BLaER1 treated with 17β-estradiol and CSF1 and Interleukin-3, amounts not matched to agents 10 nM and 100 nM (cell line): Measurements from ENCODE around the gene FGD4.

ENCODE experiments used
- H3K27ac ChIP-seq, 11 experiments: shearing (Covaris generic); formaldehyde crosslinking; 2 replicates each; pipeline ENCODE4 v1.8.1; 2022
- H3K27me3 ChIP-seq, 11 experiments: shearing (Covaris generic); formaldehyde crosslinking; 2 replicates each; pipeline ENCODE4 v1.8.1; 2022
- H3K36me3 ChIP-seq, 11 experiments: shearing (Covaris generic); formaldehyde crosslinking; 2 replicates each; pipeline ENCODE4 v1.8.1; 2022
- H3K4me1 ChIP-seq, 10 experiments: shearing (Covaris generic); formaldehyde crosslinking; 2 replicates each; pipeline ENCODE4 v1.8.1; 2022
- H3K4me2 ChIP-seq, 11 experiments: shearing (Covaris generic); formaldehyde crosslinking; 2 replicates each; pipeline ENCODE4 v1.8.1; 2022
- H3K4me3 ChIP-seq, 10 experiments: shearing (Covaris generic); formaldehyde crosslinking; 2 replicates each; pipeline ENCODE4 v1.8.1; 2022
- H3K9ac ChIP-seq, 11 experiments: shearing (Covaris generic); formaldehyde crosslinking; 2 replicates each; pipeline ENCODE4 v1.8.1; 2022
- H3K9me3 ChIP-seq, 11 experiments: shearing (Covaris generic); formaldehyde crosslinking; replicated peaks in 1 of 11; 2 replicates each; pipeline ENCODE4 v1.8.1; 2022
- H4K20me1 ChIP-seq, 11 experiments: shearing (Covaris generic); formaldehyde crosslinking; 2 replicates each; pipeline ENCODE4 v1.8.1; 2022
- Cebpa-rat ChIP-seq, 11 experiments: shearing (Covaris generic); IDR thresholded peaks; 2 replicates each; pipeline ENCODE4 v1.8.1; 2022

FGD4 gene

GRCh38 chr12:32680787-32681186 is 281.4 kb downstream of the FGD4 start:
- Histone ChIP-seq H4K20me1 (peaks cover 0 to 66% (median 45%) of the 10 kb centered on the region in 11 experiments; a peak in 20 of 22 replicates), H3K36me3 (peaks cover 19 to 41% (median 34%) of the 10 kb centered on the region in 11 experiments), H3K4me2 (peak overlapping the region; percentile 73 to 86 (median 81)), H3K27ac (peak overlapping the region in 8 of 11 experiments; percentile 18 to 96 (median 94); a peak in 12 of 22 replicates), H3K27me3 (no peaks in the 10 kb centered on the region), H3K9me3 (peaks cover 0 to 18% (median 13%) of the 10 kb centered on the region in 11 experiments; a peak in 15 of 22 replicates), H3K9ac (peak overlapping the region; percentile 84 to 98 (median 93); a peak in 17 of 22 replicates), H3K4me1 (peaks cover 9 to 27% (median 17%) of the 10 kb centered on the region in 10 experiments; a peak in 19 of 20 replicates), H3K4me3 (peak overlapping the region; percentile 66 to 99 (median 88); a peak in 19 of 20 replicates)
- TF ChIP-seq Cebpa-rat (IDR thresholded peaks at IDR 0.05) = no peak

GRCh38 chr12:32681272-32681671 is 281.9 kb downstream of the FGD4 start:
- H3K4me3 ChIP-seq = peak overlapping the region in 9 of 10 experiments; percentile 66 to 99 (median 86); a peak in 12 of 20 replicates
- peak overlapping the region in 9 of 11 experiments; percentile 84 to 98 (median 93); a peak in 8 of 22 replicates for H3K9ac ChIP-seq

GRCh38 chr12:32686340-32686739 is 287.0 kb downstream of the FGD4 start:
- H3K36me3 ChIP-seq = peaks cover 27 to 95% (median 82%) of the 10 kb centered on the region in 11 experiments
- no peak overlapping the region for H3K4me3 ChIP-seq
- no peak overlapping the region for H3K27ac ChIP-seq
- TF ChIP-seq Cebpa-rat (IDR thresholded peaks at IDR 0.05) = no peak
- H3K4me1 ChIP-seq = peaks cover 0 to 15% (median 7%) of the 10 kb centered on the region in 10 experiments; a peak in 7 of 20 replicates
- H3K27me3 ChIP-seq = no peaks in the 10 kb centered on the region
- H3K4me2 ChIP-seq = no peak overlapping the region
- H3K9me3 ChIP-seq = peaks cover 13 to 64% (median 46%) of the 10 kb centered on the region in 11 experiments
- H3K9ac ChIP-seq = no peak overlapping the region
- peaks cover 6 to 100% (median 66%) of the 10 kb centered on the region in 11 experiments; a peak in 20 of 22 replicates for H4K20me1 ChIP-seq

More at GRCh38 chr12:32681272-32681671, 281.9 kb downstream of the FGD4 start:
- Histone ChIP-seq H3K4me2 (peak overlapping the region; percentile 73 to 86 (median 81)), H4K20me1 (peaks cover 0 to 71% (median 45%) of the 10 kb centered on the region in 11 experiments; a peak in 20 of 22 replicates), H3K9me3 (peaks cover 0 to 21% (median 15%) of the 10 kb centered on the region in 11 experiments; a peak in 15 of 22 replicates), H3K27me3 (no peaks in the 10 kb centered on the region), H3K27ac (no peak overlapping the region), H3K4me1 (peaks cover 8 to 26% (median 16%) of the 10 kb centered on the region in 10 experiments; a peak in 19 of 20 replicates), H3K36me3 (peaks cover 21 to 46% (median 39%) of the 10 kb centered on the region in 11 experiments)
- no peak for TF ChIP-seq Cebpa-rat (IDR thresholded peaks at IDR 0.05)

GRCh38 chr12:32688786-32689185 is 289.4 kb downstream of the FGD4 start:
- Histone ChIP-seq H3K27ac (no peak overlapping the region), H4K20me1 (peaks cover 6 to 100% (median 68%) of the 10 kb centered on the region in 11 experiments; a peak in 19 of 22 replicates), H3K4me1 (no peaks in the 10 kb centered on the region), H3K27me3 (no peaks in the 10 kb centered on the region), H3K4me3 (no peak overlapping the region), H3K36me3 (peaks cover 23 to 99% (median 91%) of the 10 kb centered on the region in 11 experiments), H3K9me3 (peaks cover 13 to 84% (median 69%) of the 10 kb centered on the region in 11 experiments), H3K9ac (no peak overlapping the region), H3K4me2 (no peak overlapping the region)
- no peak for TF ChIP-seq Cebpa-rat (IDR thresholded peaks at IDR 0.05)

DNA sequence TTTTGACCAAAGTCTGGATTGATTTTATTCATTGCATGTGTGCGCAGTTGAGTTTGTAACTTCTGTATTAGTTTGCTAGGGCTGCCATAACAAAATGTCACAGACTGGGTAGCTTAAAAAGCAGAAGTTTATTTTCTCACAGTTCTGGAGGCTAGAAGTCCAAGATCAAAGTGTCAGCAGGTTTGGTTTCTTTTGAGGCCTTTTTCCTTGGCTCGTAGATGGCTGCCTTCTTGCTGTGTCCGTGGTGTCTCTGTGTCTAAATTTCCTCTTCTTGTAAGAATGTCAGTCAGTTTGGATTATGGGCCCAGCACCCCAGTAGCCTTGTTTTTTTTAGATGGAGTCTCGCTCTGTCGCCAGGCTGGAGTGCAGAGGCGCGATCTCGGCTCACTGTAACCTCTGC is 291.6 kb downstream of the FGD4 start:
- no peaks in the 10 kb centered on the region for H3K27me3 ChIP-seq
- H3K9ac ChIP-seq = no peak overlapping the region
- no peak overlapping the region for H3K4me3 ChIP-seq
- TF ChIP-seq Cebpa-rat (IDR thresholded peaks at IDR 0.05) = no peak
- no peak overlapping the region for H3K4me2 ChIP-seq
- H3K4me1 ChIP-seq = no peaks in the 10 kb centered on the region
- peaks cover 24 to 85% (median 74%) of the 10 kb centered on the region in 11 experiments for H3K9me3 ChIP-seq
- peaks cover 28 to 99% (median 91%) of the 10 kb centered on the region in 11 experiments for H3K36me3 ChIP-seq
- H4K20me1 ChIP-seq = peaks cover 6 to 100% (median 72%) of the 10 kb centered on the region in 11 experiments; a peak in 20 of 22 replicates
- no peak overlapping the region for H3K27ac ChIP-seq

DNA sequence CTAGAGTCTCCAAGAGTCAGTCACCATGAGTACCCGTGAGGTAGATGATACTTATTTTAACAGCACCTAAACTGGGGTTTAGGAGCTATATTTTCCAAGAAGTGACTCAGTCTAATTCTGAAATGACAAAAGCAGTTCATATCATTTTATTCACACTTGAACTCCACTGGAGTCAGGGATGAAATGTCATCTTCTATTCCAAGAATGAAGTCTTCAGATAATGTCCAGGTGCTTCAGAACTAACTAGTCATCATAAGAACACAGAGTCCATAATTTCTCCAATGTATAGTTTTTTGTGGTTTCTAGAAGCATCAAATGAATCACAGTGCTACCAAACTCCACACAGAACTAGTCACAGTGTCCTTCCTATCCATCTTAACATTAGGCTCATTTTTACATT is 293.0 kb downstream of the FGD4 start:
- Histone ChIP-seq H3K4me1 (no peaks in the 10 kb centered on the region), H3K27ac (no peak overlapping the region), H3K4me2 (no peak overlapping the region), H3K9me3 (peaks cover 24 to 74% (median 62%) of the 10 kb centered on the region in 11 experiments), H4K20me1 (peaks cover 0 to 100% (median 72%) of the 10 kb centered on the region in 11 experiments; a peak in 20 of 22 replicates), H3K4me3 (no peak overlapping the region), H3K9ac (no peak overlapping the region), H3K27me3 (no peaks in the 10 kb centered on the region), H3K36me3 (peaks cover 20 to 89% (median 78%) of the 10 kb centered on the region in 11 experiments)
- no peak for TF ChIP-seq Cebpa-rat (IDR thresholded peaks at IDR 0.05)

DNA sequence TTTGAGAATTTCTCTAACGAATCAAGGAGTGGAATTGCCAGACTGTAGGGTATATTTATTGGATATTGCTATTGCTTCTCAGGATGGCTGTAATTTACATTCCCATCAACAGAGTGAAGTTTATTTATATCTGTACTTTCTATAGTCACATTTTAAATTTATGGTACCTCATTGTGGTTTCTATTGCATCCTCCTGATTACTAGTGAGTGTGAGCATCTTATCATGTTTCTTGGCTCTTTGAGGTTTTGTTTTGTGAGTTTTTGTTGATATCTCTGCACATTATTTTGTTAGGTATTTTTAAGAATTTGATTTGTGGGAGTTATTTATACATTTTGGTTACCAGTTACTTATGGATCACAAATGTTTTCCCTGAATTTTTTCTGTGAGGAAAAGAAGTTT is 293.7 kb downstream of the FGD4 start:
- Histone ChIP-seq H3K9me3 (peaks cover 24 to 67% (median 56%) of the 10 kb centered on the region in 11 experiments), H3K4me3 (no peak overlapping the region), H4K20me1 (peaks cover 3 to 100% (median 73%) of the 10 kb centered on the region in 11 experiments; a peak in 21 of 22 replicates), H3K4me1 (peaks cover 0 to 3% (median 0%) of the 10 kb centered on the region in 10 experiments; a peak in 1 of 20 replicates), H3K27ac (no peak overlapping the region), H3K4me2 (no peak overlapping the region), H3K36me3 (peaks cover 20 to 82% (median 72%) of the 10 kb centered on the region in 11 experiments), H3K27me3 (no peaks in the 10 kb centered on the region), H3K9ac (no peak overlapping the region)
- no peak for TF ChIP-seq Cebpa-rat (IDR thresholded peaks at IDR 0.05)
